HG03045 (cell line): ENCODE measurements around the gene RNF175.
"Not testable (repeated sequence)": the region's sequence is repeated elsewhere in the genome, so short reads cannot be mapped to it uniquely, and the experiment has no call there.

Experiments
- ATAC-seq: cut with Tn5 transposase; IDR thresholded peaks from one replicate; pipeline ENCODE4 v1.9.1; 2021; ENCODE audit warnings: mild to moderate bottlenecking, moderate library complexity; ENCODE audit not compliant: unreplicated experiment

Gene RNF175

GRCh38 chr4:153684971-153685371, 74.9 kb downstream of the RNF175 start:
- peak; percentile 14 for ATAC-seq

GRCh38 chr4:153684182-153684970, 75.4 kb downstream of the RNF175 start, which contains the start of gene TLR2:
TLR2 (plus strand) TSS chr4:153684280; CDS start chr4:153702908, 18,628 bp downstream.
- ATAC-seq, result peak; percentile 93

DNA sequence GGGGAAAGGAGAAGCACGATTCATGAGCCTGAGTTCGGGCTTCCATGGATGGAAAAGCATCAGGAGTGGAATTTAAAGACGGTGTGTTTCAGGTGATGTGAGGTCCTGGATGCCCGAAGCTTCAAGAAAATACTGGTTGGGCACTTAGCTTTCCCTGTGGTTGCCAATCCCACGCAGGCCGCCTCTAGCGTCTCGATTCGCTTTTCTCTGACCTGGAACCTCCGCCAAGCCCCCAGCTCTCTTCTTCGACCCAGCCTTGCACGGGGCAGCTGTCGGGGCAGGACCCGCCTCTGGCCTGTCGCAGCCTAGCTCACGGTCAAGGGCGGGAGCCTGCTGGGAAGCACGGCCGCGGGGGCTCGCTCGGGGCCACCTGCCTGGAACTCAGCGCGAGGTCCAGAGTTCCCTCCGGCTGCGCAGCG, 76.1 kb downstream of the RNF175 start:
- ATAC-seq, result no peak

GRCh38 chr4:153679486-153679885, 80.3 kb downstream of the RNF175 start:
- ATAC-seq, result no peak

DNA sequence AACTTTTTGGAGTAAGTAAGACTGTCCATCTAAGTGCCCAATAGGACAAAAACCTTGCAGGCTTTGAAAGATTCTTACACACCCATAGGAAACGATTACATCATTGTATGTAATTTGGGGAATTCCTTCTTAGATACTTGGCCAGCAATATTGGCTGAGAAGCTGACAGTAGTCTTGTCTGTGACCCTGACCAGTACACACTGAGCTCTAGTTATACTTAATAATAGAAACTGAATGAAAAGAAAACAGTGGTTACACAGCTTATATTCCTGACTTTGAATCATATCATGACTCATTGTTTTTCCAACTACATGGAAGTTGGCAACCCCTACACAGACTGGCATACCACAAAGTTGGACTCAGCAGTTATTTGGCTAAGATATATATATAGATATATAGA, 82.8 kb downstream of the RNF175 start:
- no peak for ATAC-seq

DNA sequence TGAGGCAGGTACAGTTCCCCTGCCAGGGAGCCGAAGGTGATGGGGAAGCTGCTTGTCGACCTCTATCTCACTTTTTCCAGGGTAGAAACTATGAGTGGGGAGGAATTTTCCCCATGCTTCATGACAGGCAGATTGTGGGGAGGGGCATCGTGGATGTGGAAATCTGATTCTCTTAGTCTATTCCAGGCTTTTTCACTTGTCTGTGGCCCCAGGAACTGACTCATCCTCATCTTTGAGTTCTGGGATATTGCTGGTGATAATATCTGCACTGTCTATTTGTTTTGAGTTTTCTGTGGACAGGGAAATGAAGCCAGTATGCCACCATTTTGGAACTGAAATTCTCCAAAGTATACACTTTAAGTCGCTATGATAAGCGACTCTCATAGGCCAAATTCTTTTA, 83.3 kb downstream of the RNF175 start:
- ATAC-seq, result no peak

DNA sequence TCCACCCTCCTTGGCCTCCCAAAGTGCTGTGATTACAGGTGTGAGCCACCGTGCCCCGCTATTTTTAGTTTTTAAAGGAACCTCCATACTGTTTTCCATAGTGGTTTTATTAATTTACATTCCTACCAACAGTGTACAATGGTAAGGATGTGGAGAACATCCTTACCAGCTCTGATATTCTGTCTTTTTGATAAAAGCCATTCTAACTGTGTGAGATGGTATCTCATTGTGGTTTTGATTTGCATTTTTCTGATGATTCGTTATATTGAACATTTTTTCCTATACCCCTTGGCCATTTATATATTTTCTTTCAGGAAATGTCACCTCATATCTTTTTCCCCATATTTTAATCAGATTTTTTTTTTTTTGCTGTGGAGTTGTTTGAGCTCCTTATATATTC, 90.0 kb downstream of the RNF175 start:
- ATAC-seq, result no peak

GRCh38 chr4:153668647-153669046, 91.2 kb downstream of the RNF175 start:
- ATAC-seq, result no peak

DNA sequence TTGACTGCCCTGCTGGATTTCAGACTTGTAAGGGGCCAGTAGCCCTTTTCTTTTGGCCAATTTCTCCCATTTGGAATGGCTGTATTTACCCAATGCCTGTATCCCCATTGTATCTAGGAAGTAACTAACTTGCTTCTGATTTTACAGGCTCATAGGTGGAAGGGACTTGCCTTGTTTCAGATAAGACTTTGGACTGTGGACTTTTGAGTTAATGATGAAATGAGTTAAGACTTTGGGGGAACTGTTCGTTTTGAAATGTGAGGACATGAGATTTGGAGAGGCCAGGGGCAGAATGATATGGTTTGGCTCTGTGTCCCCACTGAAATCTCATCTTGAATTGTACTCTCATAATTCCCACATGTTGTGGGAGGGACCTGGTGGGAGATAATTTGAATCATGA, 93.3 kb downstream of the RNF175 start:
- ATAC-seq, result not testable (repeated sequence)

GRCh38 chr4:153663667-153664066, 96.2 kb downstream of the RNF175 start:
- ATAC-seq, result no peak

DNA sequence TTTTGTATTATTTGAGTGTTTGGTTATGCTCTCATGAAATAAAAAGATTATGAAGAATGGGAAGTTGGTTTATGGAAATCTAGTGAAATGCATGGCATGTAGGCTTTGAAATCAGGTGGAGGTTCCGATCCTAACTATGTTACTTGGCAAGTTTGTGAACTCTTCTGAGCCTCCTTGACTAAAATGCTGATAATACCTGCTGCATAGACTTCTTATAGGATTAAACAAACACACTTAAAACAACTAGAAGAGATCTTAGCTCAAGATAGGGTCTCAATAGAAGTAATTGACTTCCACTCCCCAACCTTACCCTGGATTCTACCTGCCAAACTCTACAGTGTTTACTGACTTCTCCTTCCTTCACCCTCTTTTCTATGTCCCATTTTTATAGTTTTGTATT, 97.9 kb downstream of the RNF175 start:
- no peak for ATAC-seq

DNA sequence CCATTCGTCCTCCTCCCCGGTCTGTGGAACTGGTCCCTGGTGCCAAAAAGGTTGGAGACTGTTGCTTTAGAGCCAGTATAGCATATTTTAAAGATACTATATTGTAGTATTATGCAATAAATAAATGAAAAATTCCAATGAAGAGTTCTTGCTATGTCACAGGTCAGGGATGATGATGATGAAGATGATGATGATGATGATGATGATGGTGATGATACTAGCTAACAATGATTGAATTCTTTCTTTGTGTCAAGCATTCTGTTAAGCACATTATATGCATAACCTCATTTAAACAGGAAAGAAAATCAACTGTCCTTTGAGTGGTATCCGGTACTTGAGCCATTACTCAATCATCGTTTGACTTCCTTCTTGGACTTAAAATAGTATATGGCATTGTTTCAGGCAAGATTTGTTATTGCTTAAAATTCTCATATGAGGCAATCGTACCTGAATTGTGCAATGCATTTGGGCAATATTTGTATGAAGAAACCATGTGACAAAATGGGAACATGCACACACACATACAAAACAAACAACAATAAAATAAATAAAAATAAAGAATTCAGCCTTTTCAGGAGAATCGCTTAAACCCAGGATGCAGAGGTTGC, 98.5 kb downstream of the RNF175 start:
- no peak for ATAC-seq
